ENCODE data around the gene CDRT15L2.
"Not testable (repeated sequence)": the region's sequence is repeated elsewhere in the genome, so short reads cannot be mapped to it uniquely, and the experiment has no call there.

Gene CDRT15L2

DNA sequence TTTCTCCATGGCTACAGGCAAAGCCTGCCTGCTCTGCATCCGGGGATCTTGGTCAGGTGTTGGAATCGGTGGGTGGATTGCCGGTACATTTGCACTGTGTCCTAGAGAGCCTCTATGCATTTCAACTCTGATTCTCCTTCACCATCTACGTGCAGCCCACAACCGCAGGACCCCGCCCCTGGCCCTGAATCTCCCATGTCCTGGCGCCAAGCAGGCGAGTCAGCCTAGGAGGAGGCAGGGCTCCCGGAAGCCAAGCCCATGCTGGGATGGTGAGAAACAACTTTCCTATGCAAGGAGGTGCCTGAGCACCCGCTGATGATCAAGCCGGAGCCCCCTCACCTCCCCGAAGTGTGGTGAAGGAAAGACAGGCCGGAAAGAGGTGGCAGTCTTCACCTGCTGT is 7.9 kb upstream of the CDRT15L2 start:
- not testable (repeated sequence) for FAIRE-seq; DNase-seq (ENCODE audit: low spot score)

DNA sequence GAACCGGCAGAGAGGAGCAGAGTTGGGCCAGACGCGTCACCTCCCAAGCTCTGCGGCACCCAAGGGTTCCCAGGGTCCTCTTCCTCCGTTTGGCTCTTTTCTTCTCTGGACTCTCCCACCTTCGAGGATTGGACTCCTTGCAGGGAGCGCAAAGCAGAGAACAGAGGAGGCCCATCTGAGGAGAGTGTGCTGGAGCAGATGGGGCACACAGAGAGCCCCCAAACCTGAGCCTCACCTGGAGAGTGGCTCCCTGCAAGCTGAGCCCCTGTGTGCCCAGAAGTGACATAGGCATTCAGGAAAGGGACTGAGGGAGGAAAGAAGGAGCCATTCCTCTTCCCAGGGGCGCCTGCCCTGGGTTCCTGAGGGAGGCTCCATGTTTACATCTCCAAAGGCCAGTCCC is 6.3 kb upstream of the CDRT15L2 start:
- not testable (repeated sequence) for FAIRE-seq; DNase-seq (ENCODE audit: low spot score)

DNA sequence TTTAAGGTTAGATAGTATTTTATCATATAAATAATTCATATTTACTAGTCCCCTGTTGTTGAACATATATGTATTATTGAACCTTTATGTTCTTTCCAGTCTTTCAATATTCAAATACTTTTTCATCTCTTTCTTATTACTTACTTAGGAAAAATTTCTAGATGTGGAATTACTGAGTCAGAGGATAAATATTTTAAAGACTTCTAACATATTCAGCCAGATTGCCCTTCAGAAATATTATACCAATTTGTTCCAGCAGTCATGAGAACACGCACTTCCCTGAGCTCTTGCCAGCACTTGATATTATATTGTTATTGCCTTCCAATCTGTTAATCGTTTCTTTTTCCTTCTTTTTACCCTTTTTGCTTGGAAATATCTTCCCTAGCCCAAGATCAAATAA is 4.5 kb upstream of the CDRT15L2 start:
- not testable (repeated sequence) for FAIRE-seq; DNase-seq (ENCODE audit: low spot score)

GRCh38 chr17:20583891-20584577 is 4.5 kb downstream of the CDRT15L2 start:
- DNase-seq (ENCODE audit: low spot score); FAIRE-seq: not testable (repeated sequence)

- not testable (repeated sequence) for FAIRE-seq; DNase-seq (ENCODE audit: low spot score)
Observed at GRCh38 chr17:20588744-20589453, 9.4 kb downstream of the CDRT15L2 start.

DNA sequence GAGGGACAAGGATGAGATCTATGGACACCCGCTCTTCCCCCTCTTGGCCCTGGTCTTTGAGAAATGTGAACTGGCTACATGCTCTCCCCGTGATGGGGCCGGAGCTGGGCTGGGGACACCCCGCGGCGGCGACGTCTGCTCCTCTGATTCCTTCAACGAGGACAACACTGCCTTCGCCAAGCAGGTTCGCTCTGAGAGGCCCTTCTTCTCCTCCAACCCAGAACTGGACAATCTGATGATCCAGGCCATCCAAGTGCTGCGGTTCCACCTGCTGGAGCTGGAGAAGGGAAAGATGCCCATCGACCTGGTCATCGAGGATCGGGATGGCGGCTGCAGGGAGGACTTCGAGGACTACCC is 9.9 kb downstream of the CDRT15L2 start:
- not testable (repeated sequence) for DNase-seq (ENCODE audit: low spot score); FAIRE-seq

DNA sequence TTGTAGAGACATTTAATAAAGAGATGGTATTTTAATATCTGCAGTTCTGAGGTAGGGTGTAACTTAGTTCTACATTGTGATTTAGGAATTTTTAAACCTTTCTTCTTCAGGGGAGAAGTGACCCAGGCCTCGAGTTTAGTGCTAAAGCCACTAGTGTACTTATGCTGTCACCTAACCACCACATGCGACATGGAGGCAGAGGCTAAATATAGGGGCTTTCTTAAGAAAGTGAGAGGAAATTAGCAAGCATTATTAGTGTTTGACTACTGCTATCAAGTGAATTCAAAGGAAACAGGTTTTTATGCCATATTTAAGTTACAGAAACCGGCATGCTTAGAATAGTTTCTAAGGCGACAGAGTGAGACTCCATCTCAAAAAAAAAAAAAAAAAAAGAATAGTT is 11.5 kb downstream of the CDRT15L2 start:
- not testable (repeated sequence) for FAIRE-seq

GRCh38 chr17:20605568-20605967 is 26.0 kb downstream of the CDRT15L2 start:
- not testable (repeated sequence) for FAIRE-seq; DNase-seq (ENCODE audit: low spot score)

More for the DNA sequence above, 11.5 kb downstream of the CDRT15L2 start:
- DNase-seq (ENCODE audit: low spot score) = not testable (repeated sequence)

DNA sequence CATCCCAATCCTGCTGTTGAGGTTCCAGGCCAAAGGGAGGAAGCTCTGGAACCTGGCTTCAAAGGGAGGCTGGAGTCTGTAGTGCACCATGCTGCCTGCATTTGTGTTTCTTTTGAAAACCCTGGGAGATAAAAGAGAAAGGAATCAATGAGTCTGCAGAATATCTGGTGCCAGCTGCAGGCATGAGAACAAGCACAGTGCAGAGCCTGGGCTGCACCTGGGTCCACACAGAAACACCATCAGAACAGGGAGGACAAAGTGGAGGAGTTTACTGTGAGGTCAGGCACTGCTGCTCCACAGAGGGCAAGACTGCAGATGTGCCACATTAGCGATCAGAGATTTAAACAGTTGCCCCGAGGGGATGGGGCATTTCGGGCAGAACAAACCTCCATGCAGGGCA is 30.0 kb downstream of the CDRT15L2 start:
- not testable (repeated sequence) for DNase-seq (ENCODE audit: low spot score); FAIRE-seq

DNA sequence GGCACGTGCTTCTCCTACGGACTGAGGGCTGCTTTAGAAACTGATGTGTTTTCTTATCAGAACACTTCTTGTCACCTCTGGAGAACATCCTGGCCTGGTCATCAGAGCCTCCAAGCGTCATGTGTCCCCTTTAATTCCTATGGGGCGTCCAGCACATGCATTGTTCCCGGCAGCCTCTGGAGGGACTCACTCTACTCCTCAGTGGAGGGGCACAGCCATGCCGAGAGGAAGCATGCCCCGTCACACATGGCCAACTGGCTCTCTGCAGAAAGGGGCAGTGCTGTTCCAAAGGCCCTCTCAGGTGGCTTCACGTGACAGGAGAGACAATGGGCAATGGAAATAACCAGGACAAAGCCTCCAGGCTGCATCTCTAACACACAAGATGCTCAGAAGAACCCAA is 31.8 kb downstream of the CDRT15L2 start:
- no peak for DNase-seq (ENCODE audit: low spot score)
- FAIRE-seq = no peak

DNA sequence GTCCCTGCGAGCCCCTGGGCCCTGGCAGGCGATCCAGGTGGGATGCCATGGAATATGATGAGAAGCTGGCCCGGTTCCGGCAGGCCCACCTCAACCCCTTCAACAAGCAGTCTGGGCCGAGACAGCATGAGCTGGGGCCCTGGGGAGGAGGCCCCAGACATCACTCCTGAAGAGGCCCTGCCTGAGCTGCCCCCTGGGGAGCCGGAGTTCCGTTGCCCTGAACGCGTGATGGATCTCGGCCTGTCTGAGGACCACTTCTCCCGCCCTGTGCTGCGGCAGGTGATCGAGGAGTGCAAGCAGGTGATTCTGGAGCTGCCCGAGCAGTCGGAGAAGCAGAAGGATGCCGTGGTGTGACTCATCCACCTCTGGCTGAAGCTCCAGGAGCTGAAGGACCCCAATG is 33.1 kb downstream of the CDRT15L2 start:
- FAIRE-seq = no peak
- no peak for DNase-seq (ENCODE audit: low spot score)

DNA sequence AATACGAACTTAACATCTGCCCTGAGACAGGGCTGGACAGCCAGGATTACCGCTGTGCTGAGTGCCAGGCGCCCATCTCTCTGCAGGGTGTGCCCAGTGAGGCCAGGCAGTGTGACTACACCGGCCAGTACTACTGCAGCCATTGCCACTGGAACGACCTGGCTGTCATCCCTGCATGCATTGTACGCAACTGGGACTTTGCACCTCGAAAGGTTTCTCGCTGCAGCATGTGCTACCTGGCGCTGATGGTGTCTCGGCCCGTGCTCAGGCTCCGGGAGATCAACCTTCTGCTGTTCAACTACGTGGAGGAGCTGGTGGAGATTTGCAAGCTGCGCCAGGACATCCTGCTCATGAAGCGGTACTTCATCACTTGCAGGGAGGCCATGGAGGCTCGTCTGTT is 33.7 kb downstream of the CDRT15L2 start:
- DNase-seq (ENCODE audit: low spot score) (no peak), FAIRE-seq (no peak)

DNA sequence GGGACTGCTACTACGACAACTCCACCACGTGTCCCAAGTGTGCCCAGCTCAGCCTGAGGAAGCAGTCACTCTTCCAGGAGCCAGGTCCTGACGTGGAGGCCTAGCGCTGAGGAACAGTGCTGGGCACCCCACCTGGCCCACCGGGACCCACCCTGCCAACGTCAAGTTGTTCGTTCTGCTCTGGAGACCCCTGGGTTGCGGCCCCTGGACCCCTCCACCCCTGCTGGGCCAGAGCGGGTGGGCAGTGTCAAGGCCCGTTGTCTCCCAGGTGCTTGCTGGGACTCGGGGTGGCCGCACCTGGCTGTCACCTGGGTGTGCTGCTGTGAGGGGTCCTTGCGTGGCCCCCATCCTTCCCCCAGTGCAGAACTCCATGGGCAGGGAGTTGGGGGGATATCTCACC is 34.4 kb downstream of the CDRT15L2 start:
- no peak for FAIRE-seq
- no peak for DNase-seq (ENCODE audit: low spot score)

DNA sequence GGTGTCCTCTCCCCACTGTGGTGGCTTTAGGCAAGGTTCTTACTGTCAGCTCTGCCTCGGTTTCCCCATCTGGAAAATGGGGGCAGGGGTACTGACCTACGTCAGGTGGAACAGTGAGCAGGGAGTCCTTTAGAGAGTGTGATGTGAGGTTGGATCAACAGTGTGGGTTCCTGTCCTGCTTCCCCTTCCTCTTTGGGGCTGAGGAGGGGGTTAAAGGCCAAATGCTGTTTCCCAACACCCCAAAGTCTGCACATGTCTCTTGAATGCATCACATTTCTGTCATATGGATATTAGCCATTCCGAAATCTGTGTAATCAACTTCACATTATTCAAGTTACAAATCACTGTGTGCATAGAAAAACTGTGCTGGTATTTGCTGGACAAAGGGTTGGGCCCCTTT is 35.9 kb downstream of the CDRT15L2 start:
- not testable (repeated sequence) for FAIRE-seq

More for the DNA sequence above, 35.9 kb downstream of the CDRT15L2 start:
- DNase-seq (ENCODE audit: low spot score) = not testable (repeated sequence)

All from RCC 7860 (cell line).